A549 (cell line): Measurements from ENCODE around the gene NEK7. TPM values are rescaled to one million over a fixed set of nuclear protein-coding genes. Genes with fewer than 3 reads are reported as not detected.

Experiments used
- ATAC-seq, 2 experiments: fragments of 200-7000 bp in 1 of 2; fragments of >200 bp in 1 of 2; cut with Nextera tagmentation in 1 of 2; cut with Tn5 transposase in 1 of 2; 3 replicates each; pipeline versions ENCODE4 v1.8.0 to v1.9.1; 2018 to 2020; ENCODE audit warnings: mild to moderate bottlenecking in 1 of 2, moderate library complexity in 1 of 2
- CTCF ChIA-PET: fragments of 300-600 bp; sonication (Branson Sonifier 250); formaldehyde crosslinking; extraction: SDS; loops from one replicate; lab custom pipeline; 2021; ENCODE audit warnings: antibody characterized with exemption, inconsistent platforms; lab: Yijun Ruan, JAX
- POLR2A ChIA-PET: fragments of 350-600 bp; formaldehyde crosslinking; extraction: SDS; loops from one replicate; lab custom pipeline; 2021; ENCODE audit warnings: antibody characterized with exemption, inconsistent platforms; lab: Yijun Ruan, JAX
- DNase-seq, 2 experiments: peaks; one replicate each; pipeline versions ENCODE4 v3.0.0 to v3.0.0-alpha.2; 2011 to 2016; ENCODE audit warnings: low read depth in 1 of 2, low spot score in 1 of 2
- FAIRE-seq: peaks from 2 replicates; lab custom pipeline; 2011; peaks lifted over from hg19 to GRCh38; lab: Jason Lieb, UNC
- H3K27ac ChIP-seq, 2 experiments: fragments of >200 bp; sonication (Bioruptor Twin); formaldehyde crosslinking; 3 replicates each; pipeline ENCODE4 v1.5.1; 2016 to 2017
- H3K4me1 ChIP-seq: fragments of >200 bp; sonication (Bioruptor Twin); formaldehyde crosslinking; 3 replicates; pipeline ENCODE4 v1.6.1; 2016
- H3K4me2 ChIP-seq: fragments of >200 bp; sonication (Bioruptor Twin); formaldehyde crosslinking; 3 replicates; pipeline ENCODE4 v1.6.1; 2016
- H3K4me3 ChIP-seq: fragments of >200 bp; sonication (Bioruptor Twin); formaldehyde crosslinking; 3 replicates; pipeline ENCODE4 v1.5.1; 2016
- H3K9me3 ChIP-seq: fragments of >200 bp; sonication (Bioruptor Twin); formaldehyde crosslinking; 3 replicates; pipeline ENCODE4 v1.6.1; 2016
- BCL3 ChIP-seq: fragments of >200 bp; sonication (Bioruptor Twin); formaldehyde crosslinking; IDR thresholded peaks from 3 replicates; pipeline ENCODE4 v1.6.1; 2016
- BHLHE40 ChIP-seq: IDR thresholded peaks from 2 replicates; pipeline ENCODE4 v1.6.1; 2012; ENCODE audit warnings: low read depth, low read length, inconsistent platforms
- CHD4 ChIP-seq: fragments of 200-600 bp; sonication (generic); IDR thresholded peaks from 2 replicates; pipeline ENCODE4 v1.6.1; 2016; ENCODE audit warnings: antibody characterized with exemption, mild to moderate bottlenecking, borderline replicate concordance
- EHMT2 ChIP-seq: fragments of 200-600 bp; sonication (generic); IDR thresholded peaks from 2 replicates; pipeline ENCODE4 v1.6.1; 2016; ENCODE audit warnings: antibody characterized with exemption, low read depth, mild to moderate bottlenecking, moderate library complexity
- ELK1 ChIP-seq: fragments of 150-350 bp; IDR thresholded peaks from 2 replicates; pipeline ENCODE4 v1.6.1; 2014; ENCODE audit warnings: low read depth, mild to moderate bottlenecking, low read length
- GATA3 ChIP-seq: IDR thresholded peaks from 2 replicates; pipeline ENCODE4 v1.6.1; 2012; ENCODE audit warnings: borderline replicate concordance
- HES2 ChIP-seq: fragments of >200 bp; sonication (Bioruptor Twin); formaldehyde crosslinking; IDR thresholded peaks from 2 replicates; pipeline ENCODE4 v1.6.1; 2016
- HOXA7 ChIP-seq: fragments of 250-450 bp; sonication (Bioruptor Pico); IDR thresholded peaks from 2 replicates; pipeline ENCODE4 v1.5.0; 2020; ENCODE audit warnings: mild to moderate bottlenecking, moderate library complexity
- HOXB5 ChIP-seq: fragments of 250-450 bp; sonication (Bioruptor Pico); IDR thresholded peaks from 2 replicates; pipeline ENCODE4 v1.5.0; 2020; ENCODE audit warnings: mild to moderate bottlenecking, moderate library complexity
- JUNB ChIP-seq: fragments of >200 bp; sonication (Bioruptor Twin); formaldehyde crosslinking; IDR thresholded peaks from 2 replicates; pipeline ENCODE4 v1.6.1; 2016
- KDM5A ChIP-seq: fragments of 200-600 bp; sonication (generic); IDR thresholded peaks from 2 replicates; pipeline ENCODE4 v1.6.1; 2016; ENCODE audit warnings: antibody characterized with exemption, mild to moderate bottlenecking
- MAX ChIP-seq: IDR thresholded peaks from 2 replicates; pipeline ENCODE4 v1.6.1; 2012
- MAZ ChIP-seq: fragments of 150-350 bp; IDR thresholded peaks from 2 replicates; pipeline ENCODE4 v1.6.1; 2014; ENCODE audit warnings: antibody characterized with exemption, low read depth, low read length, borderline replicate concordance
- NFE2L2 ChIP-seq: fragments of 150-350 bp; conservative IDR thresholded peaks from 2 replicates; pipeline ENCODE4 v1.6.1; 2014; ENCODE audit warnings: low read length
- NPAS2 ChIP-seq: fragments of 250-450 bp; sonication (Bioruptor Pico); IDR thresholded peaks from 2 replicates; pipeline ENCODE4 v1.8.0; 2022; ENCODE audit warnings: mild to moderate bottlenecking, moderate library complexity, borderline replicate concordance
- NR3C1 ChIP-seq: fragments of >200 bp; sonication (Bioruptor Twin); formaldehyde crosslinking; IDR thresholded peaks from 3 replicates; pipeline ENCODE4 v1.6.1; 2017
- POLR2A ChIP-seq: IDR thresholded peaks from 2 replicates; pipeline ENCODE4 v1.6.1; 2012; ENCODE audit warnings: mild to moderate bottlenecking, low read length
- POLR2AphosphoS2 ChIP-seq: conservative IDR thresholded peaks from 2 replicates; pipeline ENCODE4 v1.6.1; 2012; ENCODE audit warnings: low read length, improper control_type of control experiment, inconsistent platforms
- RARB ChIP-seq: fragments of 250-450 bp; sonication (Bioruptor Pico); IDR thresholded peaks from 2 replicates; pipeline ENCODE4 v1.8.0; 2021; ENCODE audit warnings: mild to moderate bottlenecking, moderate library complexity
- RCOR1 ChIP-seq: fragments of 150-350 bp; IDR thresholded peaks from 2 replicates; pipeline ENCODE4 v1.6.1; 2014; ENCODE audit warnings: antibody characterized with exemption, low read length, low read depth
- RFX5 ChIP-seq: fragments of 450-650 bp; IDR thresholded peaks from 2 replicates; pipeline ENCODE4 v1.7.1; 2014; ENCODE audit warnings: antibody characterized with exemption, mild to moderate bottlenecking, moderate library complexity
- SMC3 ChIP-seq: fragments of >200 bp; sonication (Bioruptor Twin); formaldehyde crosslinking; IDR thresholded peaks from 3 replicates; pipeline ENCODE4 v1.6.1; 2018; ENCODE audit warnings: inconsistent platforms
- WGBS: methylation state at CpG from one replicate; pipeline ENCODE4 v1.1.6; 2017; ENCODE audit errors: missing lambda C conversion rate; 5-methylcytosine and 5-hydroxymethylcytosine counted together
- polyA plus RNA-seq, 4 experiments: library from polyadenylated mRNA; depleted of rRNA in 3 of 4; stranded (reverse); fragments of >200 nt; fragmentation: RNase III in 1 of 4; extraction: RNeasy Plus Mini Kit Qiagen cat#74134 plus additional on column Dnase treatment in 1 of 4; gene quantifications; 2 replicates in 3 of 4; 3 replicates in 1 of 4; pipeline ENCODE4 v1.2.3, GENCODE V29; 2011 to 2017

The NEK7 gene
- polyA plus RNA-seq, 2 of the 4 experiments (the other 2 are of a cell fraction), result 15.9 to 62.9 TPM

GRCh38 chr1:198167436-198167934, 10.7 kb downstream of the NEK7 start:
- POLR2A ChIA-PET, result no interaction called here
- WGBS, result 80% methylated on average over 3 of the region's 3 CpGs
- DNase-seq (no peak), ATAC-seq (no peak), FAIRE-seq (no peak)
- TF ChIP-seq MAZ (no peak), POLR2A (no peak), POLR2AphosphoS2 (no peak), RARB (no peak), KDM5A (no peak), ELK1 (no peak)
- Histone ChIP-seq H3K9me3 (no peaks in the 10 kb centered on the region), H3K4me3 (no peak overlapping the region), H3K4me2 (no peak overlapping the region), H3K27ac (no peak overlapping the region), H3K4me1 (peaks cover 31% of the 10 kb centered on the region)
- CTCF ChIA-PET, result no interaction called here

GRCh38 chr1:198168227-198168626, 11.4 kb downstream of the NEK7 start:
- Histone ChIP-seq H3K27ac (no peak overlapping the region), H3K4me3 (no peak overlapping the region), H3K9me3 (no peaks in the 10 kb centered on the region), H3K4me2 (no peak overlapping the region), H3K4me1 (peaks cover 31% of the 10 kb centered on the region)
- ATAC-seq (no peak), DNase-seq (no peak), FAIRE-seq (no peak)
- ChIA-PET POLR2A (no interaction called here), CTCF (no interaction called here)
- 93% methylated on average over 3 of the region's 3 CpGs for WGBS
- TF ChIP-seq CHD4 (no peak), BCL3 (no peak), HES2 (no peak), HOXB5 (CRISPR knock-in tag) (no peak), SMC3 (no peak), NFE2L2 (no peak), RFX5 (no peak), HOXA7 (CRISPR knock-in tag) (no peak), BHLHE40 (no peak), EHMT2 (no peak), POLR2A (no peak), JUNB (no peak), NPAS2 (CRISPR knock-in tag) (no peak), RCOR1 (no peak), GATA3 (no peak), KDM5A (no peak), NR3C1 (no peak), MAX (no peak)

- POLR2A ChIA-PET, result no interaction called here
- H3K9me3 ChIP-seq, result no peaks in the 10 kb centered on the region
- DNase-seq, result no peak
- no peak overlapping the region for H3K4me3 ChIP-seq
- FAIRE-seq, result no peak
- H3K4me1 ChIP-seq, result peaks cover 41% of the 10 kb centered on the region
- no peak for TF ChIP-seq SMC3
- TF ChIP-seq, all 56 proteins: peak for 0
- WGBS, result 96% methylated on average over 2 of the region's 2 CpGs
- H3K27ac ChIP-seq, result no peak overlapping the region
- no peak for ATAC-seq
- H3K4me2 ChIP-seq, result no peak overlapping the region
- CTCF ChIA-PET, result no interaction called here
Observed at GRCh38 chr1:198169672-198170071, 12.9 kb downstream of the NEK7 start.
